ENCODE results near the gene HCK. TPM values are rescaled to one million over a fixed set of nuclear protein-coding genes. Genes with fewer than 3 reads are reported as not detected.
"Not testable (repeated sequence)": the region's sequence is repeated elsewhere in the genome, so short reads cannot be mapped to it uniquely, and the experiment has no call there.

The HCK gene
- total RNA-seq, 1 donor from 2014 or later: 35.1 TPM

GRCh38 chr20:32028647-32029372 lies 23.2 kb upstream of the HCK start:
- DNase-seq (ENCODE audit: low spot score): no peak

- no peak for DNase-seq (ENCODE audit: low spot score)
These were observed 22.5 kb upstream of the HCK start for GRCh38 chr20:32029561-32029960.

GRCh38 chr20:32031007-32031958 lies 20.8 kb upstream of the HCK start:
- no peak for DNase-seq (ENCODE audit: low spot score)

GRCh38 chr20:32033316-32033715 lies 18.7 kb upstream of the HCK start:
- DNase-seq (ENCODE audit: low spot score): no peak

- not testable (repeated sequence) for DNase-seq (ENCODE audit: low spot score)
These were observed 18.3 kb upstream of the HCK start for GRCh38 chr20:32033721-32034120.

GRCh38 chr20:32034581-32035425 lies 17.2 kb upstream of the HCK start:
- DNase-seq (ENCODE audit: low spot score): no peak

- no peak for DNase-seq (ENCODE audit: low spot score)
These were observed 16.6 kb upstream of the HCK start for GRCh38 chr20:32035426-32035779.

- DNase-seq (ENCODE audit: low spot score): no peak
These were observed 15.8 kb upstream of the HCK start for GRCh38 chr20:32036252-32036651.

- DNase-seq (ENCODE audit: low spot score): no peak
These were observed 15.1 kb upstream of the HCK start for GRCh38 chr20:32036716-32037485.

GRCh38 chr20:32037929-32038328 lies 14.1 kb upstream of the HCK start:
- DNase-seq (ENCODE audit: low spot score): no peak

GRCh38 chr20:32040142-32040953 lies 11.7 kb upstream of the HCK start:
- DNase-seq (ENCODE audit: low spot score): peak; percentile 59

GRCh38 chr20:32045999-32046398 lies 6.0 kb upstream of the HCK start:
- DNase-seq (ENCODE audit: low spot score): peak; percentile 2

GRCh38 chr20:32050324-32050841 lies 1.7 kb upstream of the HCK start:
- DNase-seq (ENCODE audit: low spot score): no peak

GRCh38 chr20:32050851-32051556 lies 1.0 kb upstream of the HCK start:
- DNase-seq (ENCODE audit: low spot score): no peak

GRCh38 chr20:32051720-32052089 lies 337 bp upstream of the HCK start:
- no peak for DNase-seq (ENCODE audit: low spot score)

GRCh38 chr20:32052778-32053362 lies 828 bp downstream of the HCK start:
- peak; percentile 93 for DNase-seq (ENCODE audit: low spot score)

- DNase-seq (ENCODE audit: low spot score): no peak
These were observed 1.6 kb downstream of the HCK start for GRCh38 chr20:32053648-32054047.

GRCh38 chr20:32056708-32057483 lies 4.9 kb downstream of the HCK start:
- no peak for DNase-seq (ENCODE audit: low spot score)
